Measurements from ENCODE around the gene CNTN4. TPM values are rescaled to one million over a fixed set of nuclear protein-coding genes. Genes with fewer than 3 reads are reported as not detected.

The CNTN4 gene
- total RNA-seq, 1 donor from 2014 or later: 16.5 TPM

GRCh38 chr3:2420919-2421318 lies 322.3 kb downstream of the CNTN4 start:
- no peaks in the 10 kb centered on the region for H3K27me3 ChIP-seq (ENCODE audit: control insufficient read depth, insufficient read depth, low read length)
- no peak for TF ChIP-seq CTCF (IDR thresholded peaks at IDR 0.05; ENCODE audit: insufficient read depth, low read length, poor library complexity, severe bottlenecking)
- H3K36me3 ChIP-seq (ENCODE audit: control insufficient read depth, insufficient read depth, low read length): no peaks in the 10 kb centered on the region
- no peak for DNase-seq (ENCODE audit: low read depth)
- no peak overlapping the region for H3K4me3 ChIP-seq (ENCODE audit: low read depth, low read length)

GRCh38 chr3:2423143-2423542 lies 324.5 kb downstream of the CNTN4 start:
- no peaks in the 10 kb centered on the region for H3K36me3 ChIP-seq (ENCODE audit: control insufficient read depth, insufficient read depth, low read length)
- DNase-seq (ENCODE audit: low read depth): no peak
- H3K4me3 ChIP-seq (ENCODE audit: low read depth, low read length): no peak overlapping the region
- H3K27me3 ChIP-seq (ENCODE audit: control insufficient read depth, insufficient read depth, low read length): no peaks in the 10 kb centered on the region
- no peak for TF ChIP-seq CTCF (IDR thresholded peaks at IDR 0.05; ENCODE audit: insufficient read depth, low read length, poor library complexity, severe bottlenecking)

GRCh38 chr3:2441558-2441957 lies 342.9 kb downstream of the CNTN4 start:
- no peak for DNase-seq (ENCODE audit: low read depth)
- Histone ChIP-seq H3K27me3 (ENCODE audit: control insufficient read depth, insufficient read depth, low read length) (no peaks in the 10 kb centered on the region), H3K4me3 (ENCODE audit: low read depth, low read length) (no peak overlapping the region), H3K36me3 (ENCODE audit: control insufficient read depth, insufficient read depth, low read length) (no peaks in the 10 kb centered on the region)
- TF ChIP-seq CTCF (IDR thresholded peaks at IDR 0.05; ENCODE audit: insufficient read depth, low read length, poor library complexity, severe bottlenecking): no peak

GRCh38 chr3:2446146-2446545 lies 347.5 kb downstream of the CNTN4 start:
- Histone ChIP-seq H3K36me3 (ENCODE audit: control insufficient read depth, insufficient read depth, low read length) (no peaks in the 10 kb centered on the region), H3K27me3 (ENCODE audit: control insufficient read depth, insufficient read depth, low read length) (no peaks in the 10 kb centered on the region), H3K4me3 (ENCODE audit: low read depth, low read length) (no peak overlapping the region)
- DNase-seq (ENCODE audit: low read depth): no peak
- TF ChIP-seq CTCF (IDR thresholded peaks at IDR 0.05; ENCODE audit: insufficient read depth, low read length, poor library complexity, severe bottlenecking): no peak

GRCh38 chr3:2452249-2452648 lies 353.6 kb downstream of the CNTN4 start:
- Histone ChIP-seq H3K36me3 (ENCODE audit: control insufficient read depth, insufficient read depth, low read length) (no peaks in the 10 kb centered on the region), H3K27me3 (ENCODE audit: control insufficient read depth, insufficient read depth, low read length) (no peaks in the 10 kb centered on the region), H3K4me3 (ENCODE audit: low read depth, low read length) (no peak overlapping the region)
- DNase-seq (ENCODE audit: low read depth): no peak
- TF ChIP-seq CTCF (IDR thresholded peaks at IDR 0.05; ENCODE audit: insufficient read depth, low read length, poor library complexity, severe bottlenecking): no peak

- H3K27me3 ChIP-seq (ENCODE audit: control insufficient read depth, insufficient read depth, low read length): no peaks in the 10 kb centered on the region
- DNase-seq (ENCODE audit: low read depth): no peak
- TF ChIP-seq CTCF (IDR thresholded peaks at IDR 0.05; ENCODE audit: insufficient read depth, low read length, poor library complexity, severe bottlenecking): no peak
- no peak overlapping the region for H3K4me3 ChIP-seq (ENCODE audit: low read depth, low read length)
- H3K36me3 ChIP-seq (ENCODE audit: control insufficient read depth, insufficient read depth, low read length): no peaks in the 10 kb centered on the region
These were observed 356.2 kb downstream of the CNTN4 start for GRCh38 chr3:2454865-2455264.

Measured in kidney epithelial cell (primary cell).